ENCODE results near the gene CTBP2.
A peak's percentile ranks its signal among the peaks of the same experiment; 100 is the strongest.

The CTBP2 gene

DNA sequence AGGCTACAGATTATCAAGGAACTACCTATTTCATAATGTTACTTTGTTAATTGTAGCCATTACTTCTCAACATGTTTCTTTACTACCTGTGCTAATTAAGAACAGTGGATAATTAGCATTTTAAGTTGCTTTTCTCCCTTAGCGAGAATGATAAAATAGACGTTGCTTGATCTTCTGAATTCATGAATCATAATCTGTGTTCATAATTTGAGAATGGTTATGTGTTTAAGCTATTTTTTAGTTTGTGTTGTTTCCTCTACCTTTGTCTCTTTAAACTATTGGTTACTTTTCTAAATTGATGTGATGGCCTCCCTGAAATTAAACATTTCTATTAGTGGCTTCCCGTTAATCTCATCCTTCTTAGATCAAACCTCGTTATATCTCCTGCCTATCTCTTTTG lies 218.5 kb downstream of the CTBP2 start, which contains the start of gene ZRANB1:
TSS of gene ZRANB1 (plus strand) at position 301 of the 400 bp plus-strand sequence. CDS start 371 bp downstream, outside the sequence.
- TF ChIP-seq, protein P1, sequence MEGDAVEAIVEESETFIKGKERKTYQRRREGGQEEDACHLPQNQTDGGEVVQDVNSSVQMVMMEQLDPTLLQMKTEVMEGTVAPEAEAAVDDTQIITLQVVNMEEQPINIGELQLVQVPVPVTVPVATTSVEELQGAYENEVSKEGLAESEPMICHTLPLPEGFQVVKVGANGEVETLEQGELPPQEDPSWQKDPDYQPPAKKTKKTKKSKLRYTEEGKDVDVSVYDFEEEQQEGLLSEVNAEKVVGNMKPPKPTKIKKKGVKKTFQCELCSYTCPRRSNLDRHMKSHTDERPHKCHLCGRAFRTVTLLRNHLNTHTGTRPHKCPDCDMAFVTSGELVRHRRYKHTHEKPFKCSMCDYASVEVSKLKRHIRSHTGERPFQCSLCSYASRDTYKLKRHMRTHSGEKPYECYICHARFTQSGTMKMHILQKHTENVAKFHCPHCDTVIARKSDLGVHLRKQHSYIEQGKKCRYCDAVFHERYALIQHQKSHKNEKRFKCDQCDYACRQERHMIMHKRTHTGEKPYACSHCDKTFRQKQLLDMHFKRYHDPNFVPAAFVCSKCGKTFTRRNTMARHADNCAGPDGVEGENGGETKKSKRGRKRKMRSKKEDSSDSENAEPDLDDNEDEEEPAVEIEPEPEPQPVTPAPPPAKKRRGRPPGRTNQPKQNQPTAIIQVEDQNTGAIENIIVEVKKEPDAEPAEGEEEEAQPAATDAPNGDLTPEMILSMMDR (IDR thresholded peaks at IDR 0.05) = no peak
- DNase-seq (ENCODE audit: low spot score) = no peak
- H3K27ac ChIP-seq = no peak within 1 kb of the TSS
- H3K4me3 ChIP-seq = peak within 1 kb of the TSS; percentile 27

DNA sequence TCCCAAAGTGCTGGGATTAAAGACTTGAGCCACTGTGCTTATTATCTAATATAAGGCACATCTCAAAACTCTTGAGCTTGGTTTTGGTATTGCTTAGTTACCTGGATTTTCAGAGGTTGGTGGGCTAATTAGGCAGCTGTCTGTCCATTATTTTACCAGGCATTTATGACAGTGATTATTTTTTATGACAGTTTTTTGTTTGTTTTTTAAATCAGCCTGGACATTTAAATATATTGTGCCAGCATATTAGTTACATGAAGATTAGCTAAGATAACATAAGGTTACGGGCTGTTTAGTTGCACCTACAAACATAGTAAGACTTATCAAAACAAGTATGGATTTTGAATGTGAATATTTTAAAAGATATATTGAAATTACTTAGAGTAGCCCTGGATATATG lies 221.1 kb downstream of the CTBP2 start:
- no peak for DNase-seq (ENCODE audit: low spot score)
- H3K4me3 ChIP-seq = no peak overlapping the region
- TF ChIP-seq, protein P1 (IDR thresholded peaks at IDR 0.05) = no peak
- no peak overlapping the region for H3K27ac ChIP-seq

GRCh38 chr10:124936813-124937212 lies 223.6 kb downstream of the CTBP2 start:
- DNase-seq (ENCODE audit: low spot score) = no peak
- H3K27ac ChIP-seq = no peak overlapping the region
- TF ChIP-seq, protein P1 (IDR thresholded peaks at IDR 0.05) = no peak
- H3K4me3 ChIP-seq = no peak overlapping the region

- DNase-seq (ENCODE audit: low spot score) = no peak
- Histone ChIP-seq H3K4me3 (no peak overlapping the region), H3K27ac (no peak overlapping the region)
- TF ChIP-seq, protein P1 (IDR thresholded peaks at IDR 0.05) = no peak
These were observed 224.4 kb downstream of the CTBP2 start for GRCh38 chr10:124935946-124936345.

All from coronary artery (tissue), 2 donors.